Activated T-cell treated with anti-CD3 and anti-CD28 coated beads, Interleukin-2, amount 50 U/mL, for 1 hour (primary cell): Measurements from ENCODE around the gene FOXP4.
A peak's percentile ranks its signal among the peaks of the same experiment; 100 is the strongest.

Source experiments
- DNase-seq: peaks from one replicate; pipeline ENCODE4 v3.0.0-alpha.2; 2020

The FOXP4 gene

DNA sequence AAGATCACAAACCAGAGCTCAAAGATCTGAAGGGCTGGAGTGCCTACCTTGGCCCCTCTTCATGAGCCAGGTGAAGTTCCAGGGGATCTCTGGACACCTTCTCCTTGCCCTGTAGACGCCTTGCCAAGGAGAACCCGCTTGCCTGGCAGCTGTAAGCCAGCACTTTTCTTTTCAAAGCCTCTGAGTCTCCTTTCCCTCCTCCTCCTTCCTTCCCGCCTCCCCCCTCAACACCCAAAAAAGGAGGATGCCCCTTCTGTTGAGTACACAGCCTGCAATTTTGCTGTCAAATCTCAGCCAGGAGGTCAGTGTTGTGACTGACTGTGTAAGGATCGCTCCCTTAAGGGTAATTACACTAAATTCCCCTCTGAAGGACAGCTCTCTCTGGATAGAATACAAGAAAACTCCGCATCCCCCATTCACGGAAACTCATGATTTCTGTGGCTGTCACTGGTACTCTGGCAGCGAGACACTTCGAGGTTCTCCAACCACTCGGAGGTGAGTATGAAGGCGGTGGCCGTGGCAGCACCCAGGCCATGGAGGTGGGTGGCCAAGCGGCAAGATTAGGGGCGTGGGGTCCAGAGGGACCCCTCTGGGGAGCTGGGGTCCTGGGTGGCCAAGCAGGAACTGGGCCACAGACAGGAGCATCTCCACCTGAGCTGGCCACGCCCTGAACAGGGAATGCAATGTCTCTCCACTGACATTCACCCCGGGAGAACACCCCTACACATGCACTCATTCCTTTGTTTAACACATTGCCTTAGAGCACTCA is 23.2 kb upstream of the FOXP4 start:
- DNase-seq, result no peak

DNA sequence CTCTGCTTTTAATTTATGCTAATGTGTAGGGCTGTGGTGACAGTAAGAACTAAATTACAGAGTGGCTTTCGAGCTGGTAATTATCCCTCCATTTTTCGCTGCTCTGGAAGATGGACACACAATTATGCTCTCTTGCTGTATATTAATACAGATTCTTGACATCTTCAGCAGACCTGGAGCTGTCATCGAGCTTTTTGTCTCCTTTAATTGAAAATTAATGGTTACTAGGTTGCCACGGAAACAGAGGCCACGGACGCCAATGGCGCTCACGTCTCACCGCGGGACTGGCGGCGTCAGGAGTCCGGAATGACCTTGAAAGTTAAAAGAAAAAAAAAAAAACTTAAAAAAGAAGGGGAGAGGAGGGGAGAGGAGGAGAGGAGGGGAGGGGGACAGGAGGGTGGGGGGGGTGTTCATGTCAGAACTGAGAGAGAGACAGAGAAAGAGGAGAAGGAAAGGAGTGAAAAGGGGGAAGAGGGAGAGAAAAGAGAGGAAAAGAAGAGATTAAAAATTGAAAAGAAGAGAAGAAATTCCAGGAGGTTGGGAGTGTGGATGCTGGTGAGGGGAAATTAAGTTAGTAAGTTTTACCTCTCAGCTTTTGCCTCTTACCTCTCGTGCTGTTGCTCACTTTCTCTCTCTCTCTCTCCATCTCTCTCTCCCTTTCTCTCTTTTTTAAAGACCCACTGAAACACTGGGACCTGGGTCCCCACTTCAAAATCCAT is 22.1 kb upstream of the FOXP4 start:
- DNase-seq, result no peak

DNA sequence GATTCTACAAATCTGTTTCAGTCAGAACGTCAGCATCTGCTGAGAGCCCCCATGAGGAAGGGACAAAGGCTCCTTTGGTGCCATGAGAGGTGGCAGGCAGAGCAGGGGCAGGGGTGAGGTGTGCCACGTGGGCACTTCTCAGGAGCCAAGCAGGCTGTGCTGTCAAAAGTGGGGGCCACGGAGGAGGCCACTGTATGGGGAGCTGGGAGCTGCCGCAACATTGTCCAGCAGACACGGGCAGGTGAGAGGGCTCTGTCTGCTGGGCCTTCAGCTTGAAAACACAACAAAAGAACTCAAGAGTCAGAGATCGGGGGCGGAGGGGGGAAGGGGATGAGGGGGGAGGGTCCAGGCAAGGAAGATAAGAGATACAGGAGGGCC is 21.6 kb upstream of the FOXP4 start:
- DNase-seq, result no peak

DNA sequence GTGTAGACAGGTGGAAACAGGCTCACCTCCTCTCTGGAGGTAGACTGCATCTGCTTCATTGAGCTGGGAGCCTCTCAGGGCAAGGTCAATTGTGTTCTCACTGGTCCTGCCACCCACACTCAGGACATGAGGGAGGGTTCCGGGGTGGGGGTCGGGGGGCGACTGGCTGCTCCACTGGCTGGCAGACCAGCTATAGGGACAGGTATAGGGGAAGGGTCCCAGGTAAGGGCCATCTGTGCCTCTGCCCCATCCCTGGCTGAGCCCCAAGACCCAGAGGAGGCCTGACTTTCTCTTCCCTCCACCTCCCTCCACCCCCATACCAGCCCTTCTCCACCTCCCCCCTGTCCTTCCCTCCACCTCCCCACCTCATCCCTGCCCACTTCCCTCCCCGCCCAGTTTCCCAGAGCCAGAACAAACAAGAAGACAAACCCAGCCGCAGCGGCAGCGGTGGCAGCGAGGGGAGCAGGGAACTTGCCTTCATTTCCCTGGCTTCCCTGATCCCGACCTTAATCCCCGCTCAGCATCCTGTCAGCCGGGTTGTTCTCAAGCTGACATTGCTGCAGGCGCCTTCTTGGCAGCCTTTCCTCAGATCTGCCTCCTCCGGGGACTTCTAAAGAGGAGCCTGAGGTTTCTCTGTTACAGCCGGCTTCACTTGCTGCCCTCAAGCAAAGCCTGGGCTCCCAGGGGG is 18.3 kb upstream of the FOXP4 start:
- no peak for DNase-seq

DNA sequence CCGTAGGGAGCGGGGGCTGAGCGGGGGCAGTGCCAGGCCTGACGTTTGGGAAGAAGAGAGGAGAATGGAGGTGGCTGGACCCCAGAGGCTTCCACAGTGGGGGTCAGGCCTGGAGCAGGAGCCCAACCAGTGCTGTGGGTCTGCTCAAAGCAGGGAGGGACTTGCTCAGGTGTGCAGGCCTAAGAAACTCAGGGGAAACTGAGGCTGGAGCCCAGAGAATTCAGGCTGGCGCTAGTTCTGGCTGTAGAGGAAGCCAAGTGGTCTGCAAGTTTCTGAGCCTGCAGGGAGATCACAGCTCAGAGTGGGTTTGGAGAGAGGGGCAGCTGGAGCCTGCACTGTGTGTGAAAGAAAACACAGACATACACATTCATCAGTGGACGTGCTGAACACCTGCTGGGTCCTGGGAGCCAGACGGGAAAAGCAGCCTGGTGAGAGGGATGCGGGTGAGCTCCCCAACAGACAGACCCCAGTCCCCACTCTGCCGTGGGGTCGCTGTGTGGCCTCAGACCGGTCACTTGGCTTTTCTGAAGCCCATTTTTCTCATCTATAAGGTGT is 17.7 kb upstream of the FOXP4 start:
- DNase-seq, result no peak

DNA sequence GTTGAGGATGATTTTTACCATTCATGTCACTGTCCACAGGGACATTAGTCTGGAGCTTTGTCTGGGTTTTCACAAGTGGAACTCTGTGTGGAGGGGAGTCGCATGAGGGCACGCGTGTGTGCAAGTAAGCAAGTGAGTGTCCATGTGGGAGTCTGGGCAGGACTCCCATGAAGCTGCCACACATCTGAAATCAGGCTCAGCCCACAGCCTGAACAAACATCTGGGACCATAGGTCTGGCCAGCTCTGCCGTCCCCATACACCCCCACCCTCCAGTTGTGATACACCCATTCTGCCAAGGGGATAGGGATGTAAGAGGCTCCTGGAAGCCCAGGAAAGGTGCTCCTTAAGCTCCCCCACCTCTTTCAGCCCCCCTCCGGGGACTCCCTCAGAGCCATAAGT is 17.1 kb upstream of the FOXP4 start:
- no peak for DNase-seq

DNA sequence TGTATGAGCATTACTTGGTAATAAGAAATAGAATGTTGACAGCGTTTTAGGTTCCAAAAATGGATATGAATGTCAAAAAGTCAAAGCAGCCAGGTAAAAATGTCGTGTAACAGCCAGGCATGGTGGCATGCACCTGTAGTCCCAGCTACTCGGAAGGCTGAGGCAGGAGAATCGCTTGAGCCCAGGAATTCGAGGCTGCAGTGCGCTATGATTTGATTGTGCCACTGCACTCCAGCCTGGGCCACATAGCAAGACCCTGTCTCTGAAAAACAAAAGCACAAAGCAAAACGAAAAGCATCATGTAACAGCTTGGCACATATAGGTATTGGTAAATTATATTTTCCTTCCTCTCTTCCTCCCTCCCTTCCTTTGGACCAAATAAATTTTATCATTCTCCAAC is 16.2 kb upstream of the FOXP4 start:
- DNase-seq, result no peak

DNA sequence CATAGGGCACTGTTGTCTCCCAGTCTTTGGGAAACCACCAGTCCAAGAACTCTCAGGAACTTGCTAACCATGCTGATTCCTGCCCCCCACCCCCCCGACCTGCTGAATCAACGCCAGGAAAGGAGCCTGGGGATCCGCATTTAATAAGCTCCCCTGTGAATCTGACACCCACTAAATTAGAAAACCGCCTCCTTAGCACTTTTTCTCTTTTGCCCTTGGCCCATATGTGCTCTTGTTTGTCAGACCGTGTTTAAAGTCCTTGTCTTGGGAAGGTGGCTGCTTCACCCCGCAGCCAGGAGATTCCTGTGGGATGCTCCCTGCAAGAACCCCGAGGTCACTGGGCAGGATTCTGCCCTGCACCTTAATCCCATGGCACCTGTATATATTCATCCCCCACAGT is 15.7 kb upstream of the FOXP4 start:
- DNase-seq, result no peak

DNA sequence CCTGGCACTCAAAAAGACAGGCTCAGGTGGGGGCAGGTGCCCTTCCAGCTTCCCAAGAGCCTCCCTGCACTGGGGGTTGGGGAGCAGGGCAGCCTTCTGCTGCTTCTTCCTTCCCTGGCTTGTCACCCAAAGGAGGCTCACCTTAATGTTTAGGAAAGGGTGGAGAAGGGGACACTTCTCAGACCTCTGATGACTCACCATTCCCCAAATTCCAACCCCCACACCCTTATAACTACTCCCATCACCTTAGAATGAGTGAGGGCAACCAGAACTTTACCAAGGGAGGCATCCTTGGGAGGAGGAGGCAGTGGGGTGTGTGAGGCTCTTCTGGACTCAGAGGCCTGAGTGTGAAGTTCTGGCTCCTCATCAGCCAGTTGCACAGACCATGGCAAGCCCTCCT is 15.2 kb upstream of the FOXP4 start:
- no peak for DNase-seq

DNA sequence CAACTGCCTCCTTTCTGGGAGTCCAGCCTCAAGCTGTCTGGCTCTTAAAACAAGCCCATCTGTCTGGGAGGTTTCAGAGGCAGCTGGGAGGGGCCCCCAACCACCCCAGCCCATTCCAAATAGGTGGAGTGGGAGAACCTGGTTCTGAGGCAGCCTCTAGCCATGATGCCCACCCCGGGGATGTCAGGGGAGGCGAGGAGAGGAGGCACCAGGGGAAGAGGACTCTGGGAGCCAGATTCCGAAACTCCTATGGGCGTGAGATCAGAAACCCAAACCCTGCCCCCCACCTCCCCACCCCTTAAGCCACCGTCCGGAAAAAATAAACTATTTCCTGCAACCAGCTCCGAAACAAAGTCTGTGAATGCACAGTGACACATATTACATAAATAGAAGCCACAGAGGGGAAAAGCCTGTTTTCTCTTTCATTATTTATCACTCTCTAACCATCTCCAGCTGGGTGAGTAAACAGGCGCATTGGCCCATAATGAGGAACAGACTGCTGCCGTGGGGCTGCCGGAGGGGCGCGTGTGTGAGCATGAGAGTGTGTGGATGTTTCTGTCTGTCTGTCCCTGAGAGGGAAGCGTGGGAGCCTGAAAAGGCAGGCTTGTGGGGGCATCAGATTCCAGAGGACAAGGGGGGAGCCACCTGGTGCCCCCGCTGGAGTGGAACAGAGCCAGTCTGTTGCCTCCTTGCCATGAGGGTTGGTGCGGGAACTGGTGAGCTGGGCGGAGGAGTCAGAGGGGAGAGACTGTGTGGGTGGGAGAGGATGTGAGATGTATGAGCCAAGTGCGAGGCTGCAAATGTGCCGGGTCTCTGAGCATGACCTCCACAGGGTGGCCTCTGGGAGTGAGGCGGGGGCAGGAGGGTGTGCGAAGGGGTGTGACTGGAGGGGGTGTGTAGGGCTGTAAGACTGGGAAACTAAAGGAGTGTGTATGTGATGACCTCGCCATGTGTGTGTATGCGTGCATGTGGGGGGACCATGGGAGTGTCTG is 14.3 kb upstream of the FOXP4 start:
- DNase-seq, result peak; percentile 52

DNA sequence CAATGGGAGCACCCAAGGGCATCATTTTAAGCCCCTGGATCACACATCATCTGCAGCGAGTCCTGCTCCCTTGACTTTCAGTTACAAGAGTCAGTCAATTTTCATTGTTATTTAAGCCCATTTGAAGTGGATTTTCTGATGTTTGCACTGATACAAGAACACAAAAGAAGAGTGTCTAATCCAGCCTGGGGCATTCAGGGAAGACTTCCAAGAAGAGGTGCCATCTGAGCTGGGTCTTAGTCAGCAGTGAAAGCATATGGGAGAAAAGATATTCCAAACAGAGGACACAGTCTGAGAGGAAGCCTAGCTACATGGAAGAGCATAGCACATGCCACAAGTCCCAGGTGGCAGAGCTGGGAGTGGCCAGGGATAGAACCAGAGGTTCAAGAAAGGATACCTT is 10.4 kb upstream of the FOXP4 start:
- DNase-seq, result no peak

DNA sequence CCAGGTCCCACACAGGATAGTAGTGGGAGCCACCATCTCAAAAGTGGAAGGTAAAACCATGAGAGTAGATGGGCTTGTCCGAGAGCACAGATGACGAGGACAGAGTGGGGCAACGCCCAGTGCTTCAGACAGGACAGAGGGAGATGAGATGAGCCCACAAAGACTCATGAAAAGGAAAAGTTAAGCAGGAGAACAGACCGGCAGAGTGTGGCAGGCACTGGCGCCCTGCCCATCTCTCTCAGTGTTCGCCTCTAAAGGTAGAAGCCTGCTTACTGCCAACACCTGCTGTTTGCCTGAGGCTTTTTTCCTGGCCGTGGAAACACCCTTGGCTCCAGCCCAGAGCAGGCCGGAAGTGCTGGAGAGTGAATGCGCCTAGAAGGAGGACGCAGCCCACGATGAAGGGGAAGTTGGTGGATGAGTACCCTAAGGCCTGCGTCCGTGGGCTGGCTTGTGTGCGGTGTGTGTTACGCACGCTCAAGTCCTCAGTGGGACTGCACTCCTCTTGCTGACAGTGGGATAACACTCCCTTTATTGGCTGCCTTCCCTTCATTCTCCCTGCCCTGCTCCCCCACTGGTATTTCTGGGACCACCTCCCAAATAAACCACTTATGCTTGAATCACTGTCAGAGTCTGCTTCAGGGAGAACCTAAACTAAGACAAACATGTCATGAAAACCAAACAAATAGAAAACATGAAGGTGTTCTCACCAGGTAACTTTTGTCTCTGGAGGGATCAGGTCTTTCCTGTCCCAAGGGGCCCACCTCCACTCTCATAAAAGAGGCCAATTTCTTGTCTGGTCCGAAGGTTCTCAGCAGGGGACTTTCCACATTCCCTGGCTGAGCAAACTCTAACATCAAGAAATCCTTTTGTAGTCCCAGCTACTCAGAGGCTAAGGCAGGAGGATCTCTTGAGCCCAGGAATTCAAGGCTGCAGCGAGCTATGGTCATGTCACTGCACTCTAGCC is 9.1 kb upstream of the FOXP4 start:
- no peak for DNase-seq

DNA sequence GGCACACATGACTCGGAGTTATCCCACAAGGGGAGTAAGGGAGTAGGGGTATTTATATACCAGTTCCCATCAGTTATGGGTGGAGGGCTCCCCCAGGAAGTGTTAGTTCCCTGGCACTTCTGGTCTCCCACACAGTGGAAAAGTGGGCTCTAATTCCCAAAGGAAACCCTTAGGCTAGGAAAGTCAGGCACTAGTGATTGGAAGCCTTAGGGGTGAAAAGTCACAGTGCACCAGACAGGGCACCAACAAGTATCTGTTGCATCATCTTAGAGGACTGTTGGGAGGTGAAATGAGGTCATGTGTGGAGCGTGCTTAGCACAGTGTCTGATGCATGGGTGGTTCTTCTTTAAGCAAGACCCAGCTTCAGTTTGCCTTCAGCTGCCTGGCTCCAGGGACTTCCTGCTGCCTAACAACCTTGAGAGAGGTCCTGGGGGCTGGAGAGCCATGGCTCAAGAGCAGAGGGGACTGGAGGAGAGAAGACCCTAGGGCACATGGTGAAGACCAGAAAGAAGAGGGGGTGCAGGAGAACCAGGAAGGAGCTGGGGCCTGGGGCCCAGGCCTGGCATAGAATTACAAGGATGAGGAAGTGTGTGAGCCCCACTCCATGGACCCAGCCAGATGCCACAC is 7.5 kb upstream of the FOXP4 start:
- DNase-seq, result no peak

DNA sequence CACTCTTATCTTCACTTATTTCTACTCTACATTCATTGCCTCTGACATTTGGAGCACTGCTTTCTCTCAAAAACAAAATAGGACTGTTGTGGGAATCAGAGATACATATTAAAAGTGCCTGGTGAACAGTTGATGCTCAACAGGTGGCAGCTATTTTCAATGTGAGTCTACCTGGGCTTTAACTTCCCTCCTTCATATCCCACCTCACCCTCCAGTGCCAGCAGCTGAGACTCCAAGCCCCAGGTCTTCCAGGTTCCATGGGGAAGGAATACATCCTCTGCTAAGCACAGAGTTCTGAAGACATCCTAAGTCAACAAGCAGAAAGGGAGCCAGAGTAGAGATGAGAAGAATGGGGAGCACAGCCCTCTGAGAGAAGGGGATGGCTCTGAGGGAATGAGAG is 7.0 kb upstream of the FOXP4 start:
- DNase-seq, result no peak

DNA sequence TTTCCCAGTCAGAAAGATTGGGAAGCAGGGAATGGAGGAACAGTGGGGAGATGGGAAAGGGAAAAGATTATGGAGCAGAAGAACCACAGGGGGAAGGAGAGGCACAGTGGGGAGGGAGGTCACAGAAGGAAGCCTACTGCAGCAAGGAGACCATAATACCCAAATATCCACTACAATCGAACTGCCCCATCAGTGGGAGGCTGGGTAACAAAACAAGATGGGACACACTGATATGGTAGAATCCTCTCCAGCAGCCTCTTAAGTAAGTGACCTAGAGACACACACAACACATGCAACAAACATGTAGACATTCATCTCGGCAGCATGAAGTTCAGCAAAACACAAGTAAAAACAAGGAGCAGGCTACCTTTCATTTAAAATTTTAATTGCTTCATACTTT is 4.8 kb upstream of the FOXP4 start:
- no peak for DNase-seq

DNA sequence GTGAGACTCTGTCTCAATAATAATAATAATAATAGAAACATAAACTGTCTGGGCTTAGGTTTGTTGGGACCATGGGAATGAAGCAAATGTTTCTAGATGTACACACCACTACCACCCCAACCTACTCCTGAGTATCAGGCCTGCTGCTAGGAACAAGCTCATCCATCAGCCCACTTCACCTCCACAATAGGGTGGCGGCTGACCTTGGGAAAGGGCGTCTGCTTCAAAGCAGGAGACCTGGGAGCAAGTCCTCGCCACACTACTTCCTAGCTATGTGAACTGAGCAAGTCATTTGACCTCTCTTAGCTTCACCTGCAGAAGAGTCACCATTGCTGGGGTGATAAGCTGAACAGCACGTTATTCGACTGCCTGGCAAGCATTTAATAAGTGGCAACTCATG is 3.1 kb upstream of the FOXP4 start:
- no peak for DNase-seq

DNA sequence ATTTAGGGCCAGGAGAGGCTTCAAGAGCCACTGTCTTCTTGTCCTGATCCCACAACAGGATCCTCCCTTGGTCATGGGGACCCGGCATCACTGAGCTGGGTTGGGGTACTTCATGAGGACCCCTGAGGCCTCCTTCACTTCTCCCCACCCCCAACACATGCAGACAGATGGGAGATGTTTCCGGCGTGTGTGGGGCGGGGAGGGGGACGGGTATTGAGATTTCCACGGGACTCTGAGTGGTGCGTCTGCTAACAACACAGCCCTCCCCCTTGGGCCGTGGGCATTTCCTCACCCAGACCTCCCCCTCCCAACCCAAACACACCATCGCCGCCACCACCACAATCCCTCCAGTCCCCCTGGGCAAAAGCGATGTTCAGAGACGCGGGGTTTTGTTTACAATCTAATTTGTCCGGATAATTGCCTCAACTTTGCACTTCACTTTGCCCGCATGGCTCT is 906 bp upstream of the FOXP4 start:
- no peak for DNase-seq

DNA sequence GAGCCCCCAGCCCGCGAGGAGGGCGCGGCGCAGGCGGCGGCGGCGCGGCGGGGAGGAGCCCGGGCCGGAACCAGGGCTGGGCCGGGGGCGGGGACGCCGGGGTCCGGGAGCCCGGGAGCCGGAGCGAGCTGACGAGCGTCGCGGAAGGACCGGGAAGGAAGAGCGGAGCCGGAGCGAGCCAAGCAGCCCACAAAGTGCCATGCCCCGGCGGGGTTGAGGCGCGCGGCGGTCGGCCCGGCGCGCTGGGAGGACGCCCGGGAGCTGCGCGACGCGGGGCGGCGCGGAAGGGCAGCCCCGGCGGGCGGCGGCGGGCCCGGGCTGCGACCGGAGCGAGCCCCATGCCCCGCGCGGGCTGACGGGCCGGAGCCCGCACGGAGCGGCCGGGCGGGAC is 289 bp downstream of the FOXP4 start:
- peak; percentile 76 for DNase-seq

DNA sequence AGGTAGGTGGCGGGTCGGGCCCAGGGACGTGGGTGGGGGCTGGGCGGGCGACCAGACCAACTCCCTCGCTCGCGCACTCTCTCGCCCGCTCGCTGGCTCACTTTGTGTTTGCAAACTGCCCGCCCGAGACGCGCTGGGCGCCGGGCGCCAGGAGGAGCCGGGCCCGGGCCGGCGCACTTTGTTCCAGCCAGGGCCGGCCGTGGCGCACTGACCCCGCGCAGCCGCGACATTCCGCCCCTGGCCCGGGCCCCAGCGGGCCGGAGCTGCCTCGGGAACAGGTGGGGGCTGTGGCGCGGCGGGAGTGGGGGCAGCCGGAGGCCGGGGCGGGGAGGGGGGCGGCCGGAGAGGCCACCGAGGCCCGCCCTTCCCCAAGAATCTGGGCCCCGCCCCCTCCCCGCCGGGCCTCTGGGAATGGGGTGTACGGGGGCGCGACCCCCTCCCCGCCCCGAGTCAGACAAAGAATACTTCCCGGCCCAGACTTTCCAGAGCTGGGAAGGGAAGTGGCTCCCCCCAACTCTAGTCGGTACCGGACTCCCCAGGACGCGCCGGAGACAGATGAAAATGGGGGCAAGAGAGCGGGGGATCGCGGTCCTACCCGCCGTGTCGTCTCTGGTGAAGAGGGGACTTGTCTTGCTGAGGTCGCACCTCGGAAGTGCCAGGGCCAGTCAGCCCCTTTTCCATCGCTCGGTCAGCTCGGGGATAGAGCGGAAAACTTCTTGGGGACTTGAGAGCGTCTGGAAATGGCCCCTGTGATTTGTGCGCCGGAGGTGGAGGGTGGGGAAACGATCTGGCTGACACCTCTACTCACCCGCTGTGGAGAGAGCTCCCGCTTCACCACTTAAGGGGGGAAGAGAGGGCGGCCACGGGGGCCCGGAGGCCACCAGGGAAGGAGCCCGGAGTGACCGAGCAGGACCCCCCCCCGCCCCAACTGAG is 951 bp downstream of the FOXP4 start:
- DNase-seq, result peak; percentile 56

DNA sequence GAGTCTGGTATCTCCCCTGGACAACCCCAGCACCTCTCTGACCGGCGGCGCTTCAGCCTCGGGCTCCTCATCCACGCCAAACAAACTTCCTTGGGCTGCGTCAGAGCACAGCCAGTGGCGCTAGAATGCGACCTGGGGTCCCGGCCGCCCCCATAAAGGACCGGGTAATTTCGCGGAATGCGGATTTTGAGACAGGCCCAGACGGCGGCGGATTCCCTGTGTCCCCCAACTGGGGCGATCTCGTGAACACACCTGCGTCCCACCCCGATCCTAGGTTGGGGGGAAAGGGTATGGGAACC is 1.6 kb downstream of the FOXP4 start:
- DNase-seq, result no peak
